ACC112 (cell line): Measurements from ENCODE around the gene BBX.

Experiments used
- H2AFZ ChIP-seq: fragments of 200-600 bp; sonication (generic); one replicate; pipeline ENCODE4 v1.6.0; 2017; ENCODE audit warnings: antibody characterized with exemption, low read length; ENCODE audit not compliant: unreplicated experiment
- H3K27ac ChIP-seq: fragments of 200-600 bp; sonication (generic); 2 replicates; pipeline ENCODE4 v1.5.1; 2014; ENCODE audit warnings: low read depth, mild to moderate bottlenecking, antibody characterized with exemption, low read length, moderate library complexity
- H3K27me3 ChIP-seq: fragments of 200-600 bp; sonication (generic); 2 replicates; pipeline ENCODE4 v1.6.1; 2014; ENCODE audit warnings: mild to moderate bottlenecking, antibody characterized with exemption, low read length, moderate library complexity, mixed read lengths; ENCODE audit not compliant: insufficient read depth
- H3K36me3 ChIP-seq: fragments of 200-600 bp; sonication (generic); 2 replicates; pipeline ENCODE4 v1.6.1; 2016; ENCODE audit warnings: mild to moderate bottlenecking, antibody characterized with exemption, low read length, moderate library complexity, mixed read lengths; ENCODE audit not compliant: insufficient read depth
- H3K4me1 ChIP-seq: fragments of 200-600 bp; sonication (generic); one replicate; pipeline ENCODE4 v1.6.1; 2016; ENCODE audit warnings: low read length, mixed read lengths; ENCODE audit not compliant: insufficient read depth, unreplicated experiment, control insufficient read depth
- H3K4me3 ChIP-seq: fragments of 200-600 bp; sonication (generic); 2 replicates; pipeline ENCODE4 v1.5.1; 2014; ENCODE audit warnings: mild to moderate bottlenecking, low read depth, low read length
- H3K79me2 ChIP-seq: fragments of 200-600 bp; sonication (generic); one replicate; pipeline ENCODE4 v1.6.0; 2016; ENCODE audit warnings: low read length; ENCODE audit not compliant: control insufficient read depth, unreplicated experiment, insufficient read depth

The BBX gene

GRCh38 chr3:107850681-107851080 is 327.9 kb downstream of the BBX start:
- Histone ChIP-seq H2AFZ (no peak overlapping the region), H3K4me1 (no peaks in the 10 kb centered on the region), H3K79me2 (no peaks in the 10 kb centered on the region), H3K4me3 (no peak overlapping the region), H3K27ac (no peak overlapping the region), H3K27me3 (peaks cover 9% of the 10 kb centered on the region; the same call in 1 of the 2 replicates), H3K36me3 (no peaks in the 10 kb centered on the region)

- H3K27me3 ChIP-seq = peaks cover 9% of the 10 kb centered on the region; the same call in 1 of the 2 replicates
- H3K4me3 ChIP-seq = no peak overlapping the region
- no peaks in the 10 kb centered on the region for H3K79me2 ChIP-seq
- no peak overlapping the region for H2AFZ ChIP-seq
- no peak overlapping the region for H3K27ac ChIP-seq
- no peaks in the 10 kb centered on the region for H3K36me3 ChIP-seq
- H3K4me1 ChIP-seq = no peaks in the 10 kb centered on the region
These were observed 331.1 kb downstream of the BBX start for GRCh38 chr3:107853821-107854220.

- H3K4me1 ChIP-seq = no peaks in the 10 kb centered on the region
- no peak overlapping the region for H2AFZ ChIP-seq
- no peak overlapping the region for H3K4me3 ChIP-seq
- H3K36me3 ChIP-seq = no peaks in the 10 kb centered on the region
- peaks cover 9% of the 10 kb centered on the region; the same call in 1 of the 2 replicates for H3K27me3 ChIP-seq
- no peak overlapping the region for H3K27ac ChIP-seq
- no peaks in the 10 kb centered on the region for H3K79me2 ChIP-seq
These were observed 332.0 kb downstream of the BBX start for GRCh38 chr3:107854733-107855132.

- no peaks in the 10 kb centered on the region for H3K79me2 ChIP-seq
- no peak overlapping the region for H2AFZ ChIP-seq
- peaks cover 9% of the 10 kb centered on the region; the same call in 1 of the 2 replicates for H3K27me3 ChIP-seq
- no peaks in the 10 kb centered on the region for H3K4me1 ChIP-seq
- no peak overlapping the region for H3K27ac ChIP-seq
- H3K4me3 ChIP-seq = no peak overlapping the region
- no peaks in the 10 kb centered on the region for H3K36me3 ChIP-seq
These were observed 332.9 kb downstream of the BBX start for GRCh38 chr3:107855710-107856109.

GRCh38 chr3:107857854-107858253 is 335.1 kb downstream of the BBX start:
- H3K36me3 ChIP-seq = no peaks in the 10 kb centered on the region
- no peaks in the 10 kb centered on the region for H3K4me1 ChIP-seq
- peaks cover 9% of the 10 kb centered on the region; the same call in 1 of the 2 replicates for H3K27me3 ChIP-seq
- H3K79me2 ChIP-seq = no peaks in the 10 kb centered on the region
- no peak overlapping the region for H3K4me3 ChIP-seq
- no peak overlapping the region for H3K27ac ChIP-seq
- H2AFZ ChIP-seq = no peak overlapping the region

- Histone ChIP-seq H3K27ac (no peak overlapping the region), H3K4me3 (no peak overlapping the region), H2AFZ (no peak overlapping the region), H3K36me3 (no peaks in the 10 kb centered on the region), H3K27me3 (peaks cover 9% of the 10 kb centered on the region; the same call in 1 of the 2 replicates), H3K4me1 (no peaks in the 10 kb centered on the region), H3K79me2 (no peaks in the 10 kb centered on the region)
These were observed 336.1 kb downstream of the BBX start for GRCh38 chr3:107858876-107859275.
